ENCODE results near the gene MGLL. TPM values are rescaled to one million over a fixed set of nuclear protein-coding genes. Genes with fewer than 3 reads are reported as not detected.

MGLL gene
- total and polyA plus RNA-seq, 5 experiments from 2014 or later = 0.34 to 0.77 (median 0.62) TPM; not detected in 2

- Mint-ChIP-seq H3K36me3 (peaks cover 0 to 17% (median 0%) of the 10 kb centered on the region in 3 donors), H3K4me3 (peak overlapping the region; percentile 83 to 98 (median 91)), H3K9me3 (no peaks in the 10 kb centered on the region), H3K27me3 (no peaks in the 10 kb centered on the region), H3K4me1 (peaks cover 28 to 55% (median 37%) of the 10 kb centered on the region in 4 donors), H3K27ac (peak overlapping the region; percentile 89 to 99 (median 94))
- POLR2A ChIA-PET = interaction anchor here (1.0 to 3.0 kb wide), 9 partner anchors 9 to 1447 kb away, joined by 3 to 21 read pairs (median 4); partner anchors contain the start of genes MCM2 and TPRA1
- ATAC-seq = peak; percentile 52 to 62
- peak in 9 of 10 donors; percentile 53 to 83 (median 56) for DNase-seq
Observed at GRCh38 chr3:127673191-127674100, 148.9 kb downstream of the MGLL start.

- ATAC-seq = peak; percentile 80 to 83
- H3K4me1 Mint-ChIP-seq = peaks cover 26 to 52% (median 35%) of the 10 kb centered on the region in 4 donors
- peak; percentile 76 to 92 (median 85) for DNase-seq
- peak within 1 kb of the TSS; percentile 94 to 99 (median 98) for H3K27ac Mint-ChIP-seq
- POLR2A ChIA-PET = interaction anchor here (0.8 to 3.0 kb wide), 12 partner anchors 9 to 1448 kb away, joined by 3 to 21 read pairs (median 4); partner anchors contain the start of genes MCM2, RUVBL1 and TPRA1
- H3K27me3 Mint-ChIP-seq = no peaks in the 10 kb centered on the region
- H3K4me3 Mint-ChIP-seq = peak within 1 kb of the TSS; percentile 84 to 98 (median 94)
- H3K9me3 Mint-ChIP-seq = no peaks in the 10 kb centered on the region
- H3K36me3 Mint-ChIP-seq = peaks cover 0 to 10% (median 0%) of the 10 kb centered on the region in 3 donors
Observed at GRCh38 chr3:127672429-127673190, 149.7 kb downstream of the MGLL start, which contains the start of gene ABTB1. TSS of gene ABTB1 (plus strand) at chr3:127672952. CDS start at chr3:127673026, 74 bp downstream.

GRCh38 chr3:127671523-127672428 is 150.5 kb downstream of the MGLL start:
- peak overlapping the region; percentile 84 to 97 (median 94) for H3K4me3 Mint-ChIP-seq
- POLR2A ChIA-PET = interaction anchor here (0.6 to 3.0 kb wide), 10 partner anchors 9 to 1449 kb away, joined by 3 to 21 read pairs (median 4); partner anchors contain the start of genes MCM2, RUVBL1 and TPRA1
- ATAC-seq (peak; percentile 17 to 49), DNase-seq (peak; percentile 19 to 85 (median 64))
- no peaks in the 10 kb centered on the region for H3K27me3 Mint-ChIP-seq
- no peaks in the 10 kb centered on the region for H3K9me3 Mint-ChIP-seq
- H3K4me1 Mint-ChIP-seq = peaks cover 25 to 47% (median 34%) of the 10 kb centered on the region in 4 donors
- H3K36me3 Mint-ChIP-seq = peaks cover 0 to 7% (median 0%) of the 10 kb centered on the region in 3 donors
- peak overlapping the region; percentile 94 to 99 (median 98) for H3K27ac Mint-ChIP-seq

GRCh38 chr3:127670761-127671522 is 151.4 kb downstream of the MGLL start:
- POLR2A ChIA-PET = interaction anchor here (1.3 to 3.0 kb wide), 3 partner anchors 41 to 80 kb away, joined by 3 to 21 read pairs (median 12); partner anchors contain the start of genes MCM2 and TPRA1
- H3K36me3 Mint-ChIP-seq = peaks cover 0 to 3% (median 0%) of the 10 kb centered on the region in 3 donors
- H3K9me3 Mint-ChIP-seq = no peaks in the 10 kb centered on the region
- peaks cover 22 to 42% (median 30%) of the 10 kb centered on the region in 4 donors for H3K4me1 Mint-ChIP-seq
- DNase-seq = no peak
- H3K4me3 Mint-ChIP-seq = peak overlapping the region; percentile 66 to 97 (median 94)
- H3K27ac Mint-ChIP-seq = peak overlapping the region; percentile 46 to 99 (median 98)
- no peak for ATAC-seq
- no peaks in the 10 kb centered on the region for H3K27me3 Mint-ChIP-seq

GRCh38 chr3:127670229-127670559 is 152.1 kb downstream of the MGLL start:
- H3K9me3 Mint-ChIP-seq = no peaks in the 10 kb centered on the region
- DNase-seq (no peak), ATAC-seq (no peak)
- no peaks in the 10 kb centered on the region for H3K27me3 Mint-ChIP-seq
- H3K36me3 Mint-ChIP-seq = no peaks in the 10 kb centered on the region
- peak overlapping the region in 3 of 10 donors; percentile 14 to 99 (median 98) for H3K27ac Mint-ChIP-seq
- POLR2A ChIA-PET = interaction anchor here (0.6 to 1.3 kb wide), 2 partner anchors 40 to 79 kb away, joined by 3 to 4 read pairs; no protein-coding TSS in a partner anchor
- H3K4me1 Mint-ChIP-seq = peaks cover 19 to 34% (median 24%) of the 10 kb centered on the region in 4 donors
- H3K4me3 Mint-ChIP-seq = peak overlapping the region in 5 of 10 donors; percentile 34 to 91 (median 50)

GRCh38 chr3:127669541-127670228 is 152.6 kb downstream of the MGLL start:
- DNase-seq (no peak), ATAC-seq (no peak)
- Mint-ChIP-seq H3K4me3 (peak overlapping the region in 3 of 10 donors; percentile 43 to 52 (median 50)), H3K27me3 (no peaks in the 10 kb centered on the region), H3K4me1 (peaks cover 16 to 29% (median 19%) of the 10 kb centered on the region in 4 donors), H3K36me3 (no peaks in the 10 kb centered on the region), H3K27ac (peak overlapping the region in 1 of 10 donors; percentile 99), H3K9me3 (no peaks in the 10 kb centered on the region)
- POLR2A ChIA-PET = interaction anchor here (0.6 kb wide), 1 partner anchor 79 kb away, joined by 4 read pairs; no protein-coding TSS in a partner anchor

- DNase-seq = no peak
- no peak for ATAC-seq
- H3K4me3 Mint-ChIP-seq = peak overlapping the region in 2 of 10 donors; percentile 20 to 52
- no peaks in the 10 kb centered on the region for H3K9me3 Mint-ChIP-seq
- H3K4me1 Mint-ChIP-seq = peaks cover 9 to 22% (median 12%) of the 10 kb centered on the region in 4 donors
- H3K27me3 Mint-ChIP-seq = no peaks in the 10 kb centered on the region
- no peaks in the 10 kb centered on the region for H3K36me3 Mint-ChIP-seq
- POLR2A ChIA-PET = no interaction called here
- peak overlapping the region in 5 of 10 donors; percentile 10 to 75 (median 25) for H3K27ac Mint-ChIP-seq
Observed at GRCh38 chr3:127668906-127669305, 153.4 kb downstream of the MGLL start.

GRCh38 chr3:127667119-127667681 is 155.1 kb downstream of the MGLL start:
- DNase-seq (no peak), ATAC-seq (no peak)
- no peaks in the 10 kb centered on the region for H3K27me3 Mint-ChIP-seq
- POLR2A ChIA-PET = no interaction called here
- H3K4me1 Mint-ChIP-seq = peaks cover 5 to 15% (median 7%) of the 10 kb centered on the region in 4 donors
- peak overlapping the region in 1 of 10 donors; percentile 78 for H3K27ac Mint-ChIP-seq
- no peaks in the 10 kb centered on the region for H3K9me3 Mint-ChIP-seq
- H3K4me3 Mint-ChIP-seq = no peak overlapping the region
- no peaks in the 10 kb centered on the region for H3K36me3 Mint-ChIP-seq

- H3K4me1 Mint-ChIP-seq = peaks cover 2 to 10% (median 4%) of the 10 kb centered on the region in 4 donors
- no peak overlapping the region for H3K4me3 Mint-ChIP-seq
- H3K9me3 Mint-ChIP-seq = no peaks in the 10 kb centered on the region
- ATAC-seq = no peak
- no peaks in the 10 kb centered on the region for H3K36me3 Mint-ChIP-seq
- DNase-seq = no peak
- POLR2A ChIA-PET = no interaction called here
- no peak overlapping the region for H3K27ac Mint-ChIP-seq
- no peaks in the 10 kb centered on the region for H3K27me3 Mint-ChIP-seq
Observed at GRCh38 chr3:127666676-127667075, 155.6 kb downstream of the MGLL start.

GRCh38 chr3:127665586-127665985 is 156.7 kb downstream of the MGLL start:
- POLR2A ChIA-PET = no interaction called here

More at GRCh38 chr3:127665586-127665985, 156.7 kb downstream of the MGLL start:
- peaks cover 0 to 1% (median 0%) of the 10 kb centered on the region in 4 donors for H3K4me1 Mint-ChIP-seq
- no peaks in the 10 kb centered on the region for H3K27me3 Mint-ChIP-seq
- H3K27ac Mint-ChIP-seq = no peak overlapping the region
- DNase-seq (no peak), ATAC-seq (no peak)
- H3K4me3 Mint-ChIP-seq = no peak overlapping the region
- H3K9me3 Mint-ChIP-seq = no peaks in the 10 kb centered on the region
- no peaks in the 10 kb centered on the region for H3K36me3 Mint-ChIP-seq
